ENCODE results near the gene KIF2C. TPM values are rescaled to one million over a fixed set of nuclear protein-coding genes. Genes with fewer than 3 reads are reported as not detected.

KIF2C gene
- total RNA-seq, 2 experiments from 2014 or later, result 140 to 159 TPM

DNA sequence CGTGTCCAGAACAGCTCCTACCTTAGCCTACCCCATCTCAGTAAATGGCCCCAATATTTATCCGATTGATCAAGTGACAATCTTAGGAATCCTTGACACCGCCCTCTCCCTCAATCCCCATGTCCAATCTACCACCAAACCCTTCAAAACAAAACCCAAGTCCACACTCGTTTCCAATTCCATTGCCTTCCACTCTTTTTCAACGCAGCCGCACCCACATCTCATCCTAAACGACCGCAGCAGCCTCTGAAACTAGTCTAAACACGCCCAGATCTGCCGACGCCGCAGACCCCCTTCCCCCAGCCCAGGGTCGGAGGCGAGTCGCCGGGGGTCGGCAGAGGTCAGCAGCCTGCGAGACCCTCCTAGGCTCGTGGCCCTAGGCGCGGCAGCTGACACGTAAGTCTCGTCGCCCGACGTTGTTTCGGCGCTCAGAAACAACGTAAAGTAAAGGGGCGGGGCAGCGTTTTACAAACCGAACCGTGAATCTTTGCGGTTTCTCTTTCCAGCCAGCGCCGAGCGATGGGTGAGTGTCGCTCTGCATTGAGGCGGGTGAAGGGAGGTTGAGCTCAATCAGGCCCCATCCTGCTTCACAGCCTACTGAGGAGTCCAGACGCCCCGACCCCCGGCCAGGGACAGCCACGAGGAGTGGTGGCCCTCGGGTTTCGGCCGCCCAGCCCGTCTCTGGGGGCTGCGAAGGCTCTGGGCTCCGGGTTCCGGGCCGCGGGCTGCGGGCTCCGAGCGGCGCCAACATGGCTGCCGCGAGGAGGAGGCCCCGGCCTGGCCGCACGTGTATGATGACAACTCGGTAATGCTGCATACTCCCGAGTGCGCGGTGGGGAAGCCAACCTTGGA, 35.7 kb downstream of the KIF2C start, which contains the start of gene RPS8:
Gene RPS8 (plus strand): TSS at position 463 of the 852 bp plus-strand sequence. CDS start 57 bp downstream, at position 520.
- ChIA-PET POLR2A (interaction anchor here (0.5 to 4.4 kb wide), 20 partner anchors 8 to 565 kb away, joined by 3 to 33 read pairs (median 4); partner anchors contain the start of genes MUTYH, RNU5D-1 and TOE1), CTCF (ENCODE audit: unreplicated experiment) (interaction anchor here (0.5 to 1.0 kb wide), 4 partner anchors 10 to 236 kb away, joined by 3 to 4 read pairs (median 3); partner anchors contain the start of genes BEST4 and HECTD3)
- intact Hi-C loops (cut with micrococcal nuclease; ENCODE audit: unreplicated experiment), result loop anchor here (2.0 kb wide), 2 partner anchors 37 to 45 kb away; partner anchors contain the start of genes KIF2C and RNU5D-1
- peak within 1 kb of the TSS; percentile 47; the same call in 1 of the 2 replicates for H2AFZ ChIP-seq (ENCODE audit: low read length)
- peaks cover 10% of the 10 kb centered on the region for H4K20me1 ChIP-seq (ENCODE audit: insufficient read depth, low read length)
- H3K79me2 ChIP-seq (ENCODE audit: insufficient read depth, low read depth, low read length), result peaks cover 54% of the 10 kb centered on the region
- H3K4me2 ChIP-seq (ENCODE audit: low read length), result peak within 1 kb of the TSS; percentile 93
- peak within 1 kb of the TSS; percentile 68 for H3K27ac ChIP-seq (ENCODE audit: low read depth, low read length, poor library complexity, severe bottlenecking)
- TF ChIP-seq, protein P1, sequence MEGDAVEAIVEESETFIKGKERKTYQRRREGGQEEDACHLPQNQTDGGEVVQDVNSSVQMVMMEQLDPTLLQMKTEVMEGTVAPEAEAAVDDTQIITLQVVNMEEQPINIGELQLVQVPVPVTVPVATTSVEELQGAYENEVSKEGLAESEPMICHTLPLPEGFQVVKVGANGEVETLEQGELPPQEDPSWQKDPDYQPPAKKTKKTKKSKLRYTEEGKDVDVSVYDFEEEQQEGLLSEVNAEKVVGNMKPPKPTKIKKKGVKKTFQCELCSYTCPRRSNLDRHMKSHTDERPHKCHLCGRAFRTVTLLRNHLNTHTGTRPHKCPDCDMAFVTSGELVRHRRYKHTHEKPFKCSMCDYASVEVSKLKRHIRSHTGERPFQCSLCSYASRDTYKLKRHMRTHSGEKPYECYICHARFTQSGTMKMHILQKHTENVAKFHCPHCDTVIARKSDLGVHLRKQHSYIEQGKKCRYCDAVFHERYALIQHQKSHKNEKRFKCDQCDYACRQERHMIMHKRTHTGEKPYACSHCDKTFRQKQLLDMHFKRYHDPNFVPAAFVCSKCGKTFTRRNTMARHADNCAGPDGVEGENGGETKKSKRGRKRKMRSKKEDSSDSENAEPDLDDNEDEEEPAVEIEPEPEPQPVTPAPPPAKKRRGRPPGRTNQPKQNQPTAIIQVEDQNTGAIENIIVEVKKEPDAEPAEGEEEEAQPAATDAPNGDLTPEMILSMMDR (conservative IDR thresholded peaks at IDR 0.05; ENCODE audit: low read length), result no peak
- TF ChIP-seq EZH2phosphoT487 (IDR thresholded peaks at IDR 0.05; ENCODE audit: borderline replicate concordance, low read depth, low read length), result no peak
- no peaks in the 10 kb centered on the region for H3K9me3 ChIP-seq (ENCODE audit: low read length)
- peaks cover 48% of the 10 kb centered on the region for H3K36me3 ChIP-seq (ENCODE audit: insufficient read depth, low read length)
- peaks cover 32% of the 10 kb centered on the region for H3K4me1 ChIP-seq (ENCODE audit: insufficient read depth, low read length, poor library complexity, severe bottlenecking)
- no peaks in the 10 kb centered on the region for H3K9me2 ChIP-seq (ENCODE audit: insufficient read depth, low read length)
- DNase-seq (ENCODE audit: low spot score), result peak; percentile 95
- BruUV-seq (replicated peaks), result TSS peak; percentile 97
- H3K4me3 ChIP-seq (ENCODE audit: low read depth, low read length, poor library complexity, severe bottlenecking), result peak within 1 kb of the TSS; percentile 99

DNA sequence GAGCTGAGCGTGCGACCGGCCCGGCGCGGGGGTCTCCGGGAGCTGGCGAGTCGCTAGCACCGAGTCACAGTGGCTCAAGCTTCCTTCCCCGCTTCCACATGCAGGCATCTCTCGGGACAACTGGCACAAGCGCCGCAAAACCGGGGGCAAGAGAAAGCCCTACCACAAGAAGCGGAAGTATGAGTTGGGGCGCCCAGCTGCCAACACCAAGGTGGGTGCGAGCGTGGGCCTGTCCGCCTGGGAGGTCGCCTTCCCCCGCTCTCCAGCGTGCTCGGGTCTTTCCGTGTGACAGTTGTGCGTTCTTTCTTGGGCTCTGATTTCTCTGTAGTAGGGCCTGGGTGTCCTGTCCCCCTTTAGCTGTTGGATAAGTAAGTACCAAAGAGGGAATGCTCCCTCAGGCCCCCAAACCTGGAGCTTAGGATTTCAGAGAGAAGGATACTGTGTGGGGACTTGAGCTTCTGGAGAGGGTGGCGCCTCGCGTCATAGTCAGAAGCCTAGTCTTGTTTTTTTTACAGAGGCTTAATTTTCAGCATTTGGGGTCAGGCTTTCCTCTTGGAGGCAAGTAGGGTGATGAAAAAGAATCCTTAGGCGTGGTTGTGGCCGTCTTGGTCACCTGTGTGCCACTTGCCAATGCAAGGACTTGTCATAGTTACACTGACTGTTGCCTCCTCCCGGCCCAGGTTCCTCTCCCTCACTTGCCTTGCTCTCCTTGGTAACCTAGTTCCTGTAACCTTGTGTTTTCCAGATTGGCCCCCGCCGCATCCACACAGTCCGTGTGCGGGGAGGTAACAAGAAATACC, 36.5 kb downstream of the KIF2C start:
- no peaks in the 10 kb centered on the region for H3K9me2 ChIP-seq (ENCODE audit: insufficient read depth, low read length)
- H3K4me3 ChIP-seq (ENCODE audit: low read depth, low read length, poor library complexity, severe bottlenecking), result peak overlapping the region; percentile 99
- BruUV-seq (replicated peaks), result TSS peak; percentile 66
- peak overlapping the region; percentile 68 for H3K27ac ChIP-seq (ENCODE audit: low read depth, low read length, poor library complexity, severe bottlenecking)
- H3K9me3 ChIP-seq (ENCODE audit: low read length), result no peaks in the 10 kb centered on the region
- CTCF ChIA-PET (ENCODE audit: unreplicated experiment), result interaction anchor here (0.5 to 1.0 kb wide), 4 partner anchors 9 to 47 kb away, joined by 3 to 4 read pairs (median 3); partner anchors contain the start of gene BEST4
- peaks cover 54% of the 10 kb centered on the region for H3K79me2 ChIP-seq (ENCODE audit: insufficient read depth, low read depth, low read length)
- POLR2A ChIA-PET, result interaction anchor here (0.9 to 4.4 kb wide), 11 partner anchors 8 to 91 kb away, joined by 3 to 33 read pairs (median 9); partner anchors contain the start of gene RNU5D-1
- no peak overlapping the region for H2AFZ ChIP-seq (ENCODE audit: low read length)
- peaks cover 32% of the 10 kb centered on the region for H3K4me1 ChIP-seq (ENCODE audit: insufficient read depth, low read length, poor library complexity, severe bottlenecking)
- peaks cover 10% of the 10 kb centered on the region for H4K20me1 ChIP-seq (ENCODE audit: insufficient read depth, low read length)
- H3K4me2 ChIP-seq (ENCODE audit: low read length), result peak overlapping the region; percentile 93
- TF ChIP-seq, protein P1 (conservative IDR thresholded peaks at IDR 0.05; ENCODE audit: low read length), result no peak
- no peak for TF ChIP-seq EZH2phosphoT487 (IDR thresholded peaks at IDR 0.05; ENCODE audit: borderline replicate concordance, low read depth, low read length)
- peaks cover 56% of the 10 kb centered on the region for H3K36me3 ChIP-seq (ENCODE audit: insufficient read depth, low read length)
- DNase-seq (ENCODE audit: low spot score), result peak; percentile 51
- intact Hi-C loops (cut with micrococcal nuclease; ENCODE audit: unreplicated experiment), result loop anchor here (2.0 kb wide), 2 partner anchors 37 to 45 kb away; partner anchors contain the start of genes KIF2C and RNU5D-1

Data from OCI-LY7 (cell line).